ENCODE data around the gene RAD51. TPM values are rescaled to one million over a fixed set of nuclear protein-coding genes. Genes with fewer than 3 reads are reported as not detected.

RAD51 gene
- polyA plus RNA-seq, result 0.22 TPM in 1 of 2 replicates, not detected in the other
- 0.69 and 1.2 TPM in 2 replicates for polyA minus RNA-seq

GRCh38 chr15:40694688-40695468 lies at the start of gene RAD51:
RAD51 (plus strand) TSS chr15:40695174; CDS start chr15:40698759, 3,585 bp downstream.
- H3F3A ChIP-seq (ENCODE audit: insufficient read depth, low read length, poor library complexity, severe bottlenecking), result peaks cover 6% of the 10 kb centered on the region
- H3K4me2 ChIP-seq (ENCODE audit: low read length), result peak within 1 kb of the TSS; percentile 89
- peak within 1 kb of the TSS; percentile 77 for H3K27ac ChIP-seq (ENCODE audit: low read length)
- no peaks in the 10 kb centered on the region for H3K9me3 ChIP-seq (ENCODE audit: low read length)
- no peaks in the 10 kb centered on the region for H3K9me2 ChIP-seq (ENCODE audit: insufficient read depth, low read length)
- peak within 1 kb of the TSS; percentile 81 for H3K9ac ChIP-seq (ENCODE audit: low read length)
- peak within 1 kb of the TSS; percentile 76 for H2AFZ ChIP-seq (ENCODE audit: low read depth, low read length)
- no peaks in the 10 kb centered on the region for H3K36me3 ChIP-seq (ENCODE audit: insufficient read depth, low read length)
- TF ChIP-seq EZH2 (IDR thresholded peaks at IDR 0.05; ENCODE audit: borderline replicate concordance, insufficient read depth, low read length, poor library complexity, severe bottlenecking) (no peak), CTCF (IDR thresholded peaks at IDR 0.05; ENCODE audit: poor library complexity, severe bottlenecking) (no peak), TAF1 (IDR thresholded peaks at IDR 0.05; ENCODE audit: low read depth) (no peak), RAD21 (conservative IDR thresholded peaks at IDR 0.05) (peak; percentile 17), MXI1 (conservative IDR thresholded peaks at IDR 0.05; ENCODE audit: poor library complexity, severe bottlenecking) (peak; percentile 99), EP300 (conservative IDR thresholded peaks at IDR 0.05; ENCODE audit: poor library complexity, severe bottlenecking) (no peak), SMC3 (conservative IDR thresholded peaks at IDR 0.05; ENCODE audit: poor library complexity) (peak; percentile 32), REST (IDR thresholded peaks at IDR 0.05; ENCODE audit: borderline replicate concordance) (no peak), POLR2AphosphoS5 (IDR thresholded peaks at IDR 0.05) (peak; percentile 73)
- peak within 1 kb of the TSS; percentile 87 for H3K4me3 ChIP-seq (ENCODE audit: low read length)
- H3K27me3 ChIP-seq (ENCODE audit: insufficient read depth, low read depth, low read length), result no peaks in the 10 kb centered on the region
- no peaks in the 10 kb centered on the region for H4K20me1 ChIP-seq (ENCODE audit: insufficient read depth)
- H3K79me2 ChIP-seq (replicated peaks; ENCODE audit: insufficient read depth, low read length), result peaks cover 4% of the 10 kb centered on the region

GRCh38 chr15:40647523-40647922 lies 47.5 kb upstream of the RAD51 start:
- Histone ChIP-seq H3K9me2 (ENCODE audit: insufficient read depth, low read length) (no peaks in the 10 kb centered on the region), H3K9ac (ENCODE audit: low read length) (no peak overlapping the region), H4K20me1 (ENCODE audit: insufficient read depth) (no peaks in the 10 kb centered on the region), H3F3A (ENCODE audit: insufficient read depth, low read length, poor library complexity, severe bottlenecking) (no peaks in the 10 kb centered on the region), H3K9me3 (ENCODE audit: low read length) (no peaks in the 10 kb centered on the region), H3K27ac (ENCODE audit: low read length) (no peak overlapping the region), H3K4me2 (ENCODE audit: low read length) (no peak overlapping the region), H3K36me3 (ENCODE audit: insufficient read depth, low read length) (no peaks in the 10 kb centered on the region), H2AFZ (ENCODE audit: low read depth, low read length) (no peak overlapping the region), H3K27me3 (ENCODE audit: insufficient read depth, low read depth, low read length) (no peaks in the 10 kb centered on the region), H3K79me2 (replicated peaks; ENCODE audit: insufficient read depth, low read length) (no peaks in the 10 kb centered on the region), H3K4me3 (ENCODE audit: low read length) (no peak overlapping the region)
- TF ChIP-seq POLR2AphosphoS5 (IDR thresholded peaks at IDR 0.05) (no peak), CTCF (IDR thresholded peaks at IDR 0.05; ENCODE audit: poor library complexity, severe bottlenecking) (no peak), TAF1 (IDR thresholded peaks at IDR 0.05; ENCODE audit: low read depth) (no peak), REST (IDR thresholded peaks at IDR 0.05; ENCODE audit: borderline replicate concordance) (no peak), MXI1 (conservative IDR thresholded peaks at IDR 0.05; ENCODE audit: poor library complexity, severe bottlenecking) (no peak), EP300 (conservative IDR thresholded peaks at IDR 0.05; ENCODE audit: poor library complexity, severe bottlenecking) (no peak), RAD21 (conservative IDR thresholded peaks at IDR 0.05) (no peak), EZH2 (IDR thresholded peaks at IDR 0.05; ENCODE audit: borderline replicate concordance, insufficient read depth, low read length, poor library complexity, severe bottlenecking) (no peak)

Measured in neural cell (in vitro differentiated cells).